K562 (cell line): Measurements from ENCODE around the gene HERC3. TPM values are rescaled to one million over a fixed set of nuclear protein-coding genes. Genes with fewer than 3 reads are reported as not detected.

ENCODE experiments used
- ATAC-seq: fragments of 200-7000 bp; cut with Tn5 transposase; 3 replicates; pipeline ENCODE4 v1.9.1; 2020; ENCODE audit warnings: moderate library complexity
- BruUV-seq: library from RNA; stranded (reverse); fragments of 400-500 nt; replicated peaks from 2 replicates; lab custom pipeline; 2021; lab: Mats Ljungman, UMichigan
- CTCF ChIA-PET: fragments of 300-600 bp; formaldehyde crosslinking; extraction: SDS; loops from one replicate; lab custom pipeline; 2021; ENCODE audit warnings: low intra/inter-chr PET ratio; lab: Yijun Ruan, JAX
- POLR2A ChIA-PET: fragments of 300-600, 350-650 bp; sonication (Branson Sonifier 250); formaldehyde crosslinking; extraction: SDS; loops from one replicate; lab custom pipeline; 2021; ENCODE audit warnings: antibody characterized with exemption, inconsistent platforms; lab: Yijun Ruan, JAX
- DNase-seq, 4 experiments: peaks; one replicate each; pipeline versions ENCODE4 v3.0.0 to v3.0.0-alpha.2; 2011 to 2018; ENCODE audit warnings: low spot score in 3 of 4, mixed read lengths in 3 of 4; ENCODE audit errors: extremely low read depth in 1 of 4
- FAIRE-seq: peaks from 2 replicates; lab custom pipeline; 2011; peaks lifted over from hg19 to GRCh38; lab: Jason Lieb, UNC
- H2AFZ ChIP-seq: 2 replicates; pipeline ENCODE4 v1.6.0; 2011; ENCODE audit warnings: low read depth, low read length, control low read depth, inconsistent platforms
- H3K27ac ChIP-seq: fragments of 200-600 bp; 3 replicates; pipeline ENCODE4 v1.8.0; 2011; ENCODE audit warnings: low read depth, mild to moderate bottlenecking, control low read depth, inconsistent platforms, low read length, moderate library complexity, mixed read lengths; ENCODE audit errors: extremely low read depth
- H3K27me3 ChIP-seq, 2 experiments: fragments of 300-600 bp in 1 of 2; 2 replicates in 1 of 2; 3 replicates in 1 of 2; pipeline versions ENCODE4 v1.6.0 to v1.8.0; 2011; ENCODE audit warnings: inconsistent platforms in 2 of 2, low read length in 2 of 2, mild to moderate bottlenecking in 1 of 2, mixed read lengths in 1 of 2, moderate library complexity in 1 of 2; ENCODE audit not compliant: control insufficient read depth in 2 of 2, insufficient read depth in 2 of 2
- H3K36me3 ChIP-seq: fragments of 300-600 bp; 3 replicates; pipeline ENCODE4 v1.8.0; 2011; ENCODE audit warnings: mild to moderate bottlenecking, low read length, inconsistent platforms; ENCODE audit not compliant: control insufficient read depth, insufficient read depth
- H3K4me1 ChIP-seq, 2 experiments: fragments of 200-600 bp in 1 of 2; replicated peaks in 1 of 2; 2 replicates in 1 of 2; 3 replicates in 1 of 2; pipeline versions ENCODE4 v1.5.1 to v1.8.0; 2011; ENCODE audit warnings: inconsistent platforms in 2 of 2, low read length in 2 of 2, mild to moderate bottlenecking in 1 of 2, mixed read lengths in 1 of 2, moderate library complexity in 1 of 2; ENCODE audit not compliant: control insufficient read depth in 2 of 2, insufficient read depth in 2 of 2
- H3K4me2 ChIP-seq: 2 replicates; pipeline ENCODE4 v1.6.1; 2011; ENCODE audit warnings: low read length, control low read depth, inconsistent platforms, mixed read lengths; ENCODE audit not compliant: insufficient read depth
- H3K4me3 ChIP-seq: fragments of 200-600 bp; sonication (generic), shearing (Covaris generic); 2 replicates; pipeline ENCODE4 v1.5.1; 2016; ENCODE audit warnings: control low read depth, inconsistent platforms
- H3K79me2 ChIP-seq: fragments of 200-600 bp; 3 replicates; pipeline ENCODE4 v1.8.0; 2011; ENCODE audit warnings: low read length, inconsistent platforms; ENCODE audit not compliant: control insufficient read depth, insufficient read depth
- H3K9ac ChIP-seq, 2 experiments: 2 replicates each; pipeline versions ENCODE4 v1.6.0 to v1.6.1; 2011; ENCODE audit warnings: low read depth in 2 of 2, low read length in 2 of 2, control low read depth in 1 of 2, inconsistent platforms in 1 of 2, mild to moderate bottlenecking in 1 of 2, mixed read lengths in 1 of 2; ENCODE audit not compliant: insufficient read depth in 1 of 2
- H3K9me1 ChIP-seq: one replicate; pipeline ENCODE4 v1.6.0; 2011; ENCODE audit warnings: inconsistent platforms, mild to moderate bottlenecking, low read length, moderate library complexity; ENCODE audit not compliant: control insufficient read depth, insufficient read depth
- H3K9me3 ChIP-seq: replicated peaks from 2 replicates; pipeline ENCODE4 v1.5.1; 2011; ENCODE audit warnings: low read depth, low read length, inconsistent platforms; ENCODE audit not compliant: control insufficient read depth, insufficient read depth
- H4K20me1 ChIP-seq: replicated peaks from 2 replicates; pipeline ENCODE4 v1.6.1; 2011; ENCODE audit warnings: low read length, inconsistent platforms, mixed read lengths; ENCODE audit not compliant: control insufficient read depth, insufficient read depth
- JUNB ChIP-seq: fragments of 450-650 bp; formaldehyde crosslinking; conservative IDR thresholded peaks from 2 replicates; pipeline ENCODE4 v1.4.0; 2020; ENCODE audit warnings: mild to moderate bottlenecking
- NR2C1 ChIP-seq, 2 experiments: fragments of 450-650 bp; IDR thresholded peaks; 2 replicates each; pipeline ENCODE4 v1.6.1; 2017; ENCODE audit warnings: mild to moderate bottlenecking in 2 of 2, antibody characterized with exemption in 1 of 2, inconsistent platforms in 1 of 2, missing compliant biosample characterization in 1 of 2, missing genetic modification characterization in 1 of 2
- POU5F1 ChIP-seq: fragments of 150-350 bp; IDR thresholded peaks from 2 replicates; pipeline ENCODE4 v1.6.1; 2014; ENCODE audit warnings: borderline replicate concordance, low read length, low read depth, mild to moderate bottlenecking; ENCODE audit not compliant: partially characterized antibody
- TAF1 ChIP-seq: IDR thresholded peaks from 2 replicates; pipeline ENCODE4 v1.6.1; 2011; ENCODE audit warnings: mild to moderate bottlenecking, low read length, moderate library complexity; ENCODE audit not compliant: insufficient read depth, control insufficient read depth, severe bottlenecking; ENCODE audit errors: extremely low read depth
- WGBS: fragments of 100-300 bp; shearing (Covaris generic); methylation state at CpG from one replicate; pipeline ENCODE4 v1.1.6; 2016; ENCODE audit warnings: low coverage, mixed read lengths; ENCODE audit not compliant: insufficient coverage; ENCODE audit errors: missing lambda C conversion rate; 5-methylcytosine and 5-hydroxymethylcytosine counted together
- in situ Hi-C: fragments of 300-500 bp; cut with MboI; formaldehyde crosslinking; loops from 4 replicates; pipeline ENCODE4 v1.15.0; 2018; ENCODE audit warnings: inconsistent platforms, mixed read lengths
- intact Hi-C: fragments of 100-400 bp; cut with micrococcal nuclease; formaldehyde crosslinking; loops from 2 replicates; pipeline ENCODE4 v1.14.2; 2022
- polyA plus RNA-seq, 8 experiments: library from polyadenylated mRNA; depleted of rRNA in 4 of 8; stranded (reverse) in 5 of 8; unstranded in 3 of 8; fragments of >200 nt; fragmentation: Nextera tagmentation in 2 of 8; fragmentation: Illumina TruSeq in 1 of 8; extraction: Ambion mirVana in 2 of 8; extraction: Trizol in 1 of 8; gene quantifications; 2 replicates each; pipeline versions ENCODE4 v1.2.1 to v1.2.3, GENCODE V29; 2011 to 2014; ENCODE audit warnings: inconsistent platforms in 1 of 8, missing spikeins in 1 of 8
- total RNA-seq, 7 experiments: library from RNA; depleted of rRNA in 6 of 7; stranded (reverse); fragments of >200 nt in 6 of 7; fragmentation: Illumina TruSeq in 2 of 7; extraction: Trizol in 2 of 7; gene quantifications; 2 replicates each; pipeline versions ENCODE4 v1.2.1 to v1.2.3, GENCODE V29; 2011 to 2021; ENCODE audit warnings: low replicate concordance in 1 of 7
- TF ChIP-seq, protein P1 (sequence below), 3 experiments: IDR thresholded peaks in 2 of 3; conservative IDR thresholded peaks in 1 of 3; 2 replicates each; pipeline ENCODE4 v1.5.1; 2011 to 2012; ENCODE audit warnings: low read length in 3 of 3, mild to moderate bottlenecking in 3 of 3, control low read depth in 2 of 3, improper control_type of control experiment in 1 of 3, inconsistent platforms in 1 of 3, low read depth in 1 of 3, mixed read lengths in 1 of 3, moderate library complexity in 1 of 3; ENCODE audit not compliant: insufficient read depth in 2 of 3

HERC3 gene
- total and polyA plus RNA-seq, 9 of the 15 experiments (the other 6 are each of a cell fraction or from before 2014, with no cell fraction given), result 1.8 to 13.1 (median 7.6) TPM

DNA sequence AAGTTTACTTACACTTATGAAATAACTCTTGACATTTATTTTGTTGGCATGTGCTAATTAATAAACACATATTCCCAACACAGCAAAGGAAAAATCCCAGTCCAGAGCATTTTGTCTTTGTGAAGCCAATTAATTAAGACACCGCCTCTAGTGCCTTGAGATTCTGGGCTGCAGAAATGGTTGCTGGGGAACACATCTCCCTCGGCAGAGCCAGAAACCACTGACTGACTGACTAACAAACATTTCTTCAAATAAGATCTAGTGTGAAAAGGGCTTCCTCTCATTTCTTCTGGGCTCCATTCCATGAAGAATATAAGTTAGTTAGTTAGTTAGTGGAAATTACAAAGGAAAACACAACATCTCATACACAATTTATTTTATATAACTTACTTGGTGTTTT lies 133.7 kb downstream of the HERC3 start:
- POLR2A ChIA-PET, result no interaction called here
- ATAC-seq (no peak), FAIRE-seq (no peak)
- WGBS, result 96% methylated on average over 2 of the region's 2 CpGs
- H3K4me2 ChIP-seq, result no peak overlapping the region
- H3K27ac ChIP-seq, result no peak overlapping the region
- H3K9me1 ChIP-seq, result no peaks in the 10 kb centered on the region
- no peaks in the 10 kb centered on the region for H3K27me3 ChIP-seq
- peaks cover 36% of the 10 kb centered on the region; the same call in 2 of the 3 replicates for H3K36me3 ChIP-seq
- TF ChIP-seq NR2C1 (IDR thresholded peaks at IDR 0.05) (no peak), NR2C1 (tag; IDR thresholded peaks at IDR 0.05) (no peak), POU5F1 (no peak), JUNB (CRISPR knock-in tag) (no peak), TAF1 (no peak)
- TF ChIP-seq, protein P1, sequence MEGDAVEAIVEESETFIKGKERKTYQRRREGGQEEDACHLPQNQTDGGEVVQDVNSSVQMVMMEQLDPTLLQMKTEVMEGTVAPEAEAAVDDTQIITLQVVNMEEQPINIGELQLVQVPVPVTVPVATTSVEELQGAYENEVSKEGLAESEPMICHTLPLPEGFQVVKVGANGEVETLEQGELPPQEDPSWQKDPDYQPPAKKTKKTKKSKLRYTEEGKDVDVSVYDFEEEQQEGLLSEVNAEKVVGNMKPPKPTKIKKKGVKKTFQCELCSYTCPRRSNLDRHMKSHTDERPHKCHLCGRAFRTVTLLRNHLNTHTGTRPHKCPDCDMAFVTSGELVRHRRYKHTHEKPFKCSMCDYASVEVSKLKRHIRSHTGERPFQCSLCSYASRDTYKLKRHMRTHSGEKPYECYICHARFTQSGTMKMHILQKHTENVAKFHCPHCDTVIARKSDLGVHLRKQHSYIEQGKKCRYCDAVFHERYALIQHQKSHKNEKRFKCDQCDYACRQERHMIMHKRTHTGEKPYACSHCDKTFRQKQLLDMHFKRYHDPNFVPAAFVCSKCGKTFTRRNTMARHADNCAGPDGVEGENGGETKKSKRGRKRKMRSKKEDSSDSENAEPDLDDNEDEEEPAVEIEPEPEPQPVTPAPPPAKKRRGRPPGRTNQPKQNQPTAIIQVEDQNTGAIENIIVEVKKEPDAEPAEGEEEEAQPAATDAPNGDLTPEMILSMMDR (IDR thresholded peaks at IDR 0.05 in 2 of 3, conservative IDR thresholded peaks at IDR 0.05 in 1 of 3; ENCODE audit: insufficient read depth in 2 of 3, low read depth in 1 of 3, low read length in 3 of 3), result no peak
- TF ChIP-seq, all 486 proteins: peak for 0
- Histone ChIP-seq H3K9me3 (no peaks in the 10 kb centered on the region), H4K20me1 (no peaks in the 10 kb centered on the region), H3K79me2 (no peaks in the 10 kb centered on the region), H3K4me1 (no peaks in the 10 kb centered on the region), H3K9ac (no peak overlapping the region), H2AFZ (no peak overlapping the region), H3K4me3 (no peak overlapping the region)
- in situ Hi-C loops, result no loop called here
- intact Hi-C loops, result no loop called here
- CTCF ChIA-PET, result interaction anchor here (0.6 kb wide), 1 partner anchor 691 kb away, joined by 3 read pairs; no protein-coding TSS in a partner anchor
- BruUV-seq, result no TSS peak
- no peak for DNase-seq
